CD4-positive, alpha-beta T cell treated with Interleukin-6 for 4 hours (primary cell): ENCODE data around the gene PNP.

Experiments
- DNase-seq: peaks from one replicate; pipeline ENCODE4 v3.0.0-alpha.2; 2020; ENCODE audit warnings: mixed read lengths

The PNP gene

GRCh38 chr14:20455355-20456300 lies 13.6 kb upstream of the PNP start:
- peak; percentile 78 for DNase-seq

DNA sequence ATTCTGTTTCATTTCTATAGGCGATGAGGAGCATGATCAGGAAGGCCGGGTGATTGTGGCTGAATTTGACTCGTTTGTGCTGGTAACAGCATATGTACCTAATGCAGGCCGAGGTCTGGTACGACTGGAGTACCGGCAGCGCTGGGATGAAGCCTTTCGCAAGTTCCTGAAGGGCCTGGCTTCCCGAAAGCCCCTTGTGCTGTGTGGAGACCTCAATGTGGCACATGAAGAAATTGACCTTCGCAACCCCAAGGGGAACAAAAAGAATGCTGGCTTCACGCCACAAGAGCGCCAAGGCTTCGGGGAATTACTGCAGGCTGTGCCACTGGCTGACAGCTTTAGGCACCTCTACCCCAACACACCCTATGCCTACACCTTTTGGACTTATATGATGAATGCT lies 12.2 kb upstream of the PNP start:
- no peak for DNase-seq

- DNase-seq, result no peak
Measured at GRCh38 chr14:20458031-20458789, 11.0 kb upstream of the PNP start.

DNA sequence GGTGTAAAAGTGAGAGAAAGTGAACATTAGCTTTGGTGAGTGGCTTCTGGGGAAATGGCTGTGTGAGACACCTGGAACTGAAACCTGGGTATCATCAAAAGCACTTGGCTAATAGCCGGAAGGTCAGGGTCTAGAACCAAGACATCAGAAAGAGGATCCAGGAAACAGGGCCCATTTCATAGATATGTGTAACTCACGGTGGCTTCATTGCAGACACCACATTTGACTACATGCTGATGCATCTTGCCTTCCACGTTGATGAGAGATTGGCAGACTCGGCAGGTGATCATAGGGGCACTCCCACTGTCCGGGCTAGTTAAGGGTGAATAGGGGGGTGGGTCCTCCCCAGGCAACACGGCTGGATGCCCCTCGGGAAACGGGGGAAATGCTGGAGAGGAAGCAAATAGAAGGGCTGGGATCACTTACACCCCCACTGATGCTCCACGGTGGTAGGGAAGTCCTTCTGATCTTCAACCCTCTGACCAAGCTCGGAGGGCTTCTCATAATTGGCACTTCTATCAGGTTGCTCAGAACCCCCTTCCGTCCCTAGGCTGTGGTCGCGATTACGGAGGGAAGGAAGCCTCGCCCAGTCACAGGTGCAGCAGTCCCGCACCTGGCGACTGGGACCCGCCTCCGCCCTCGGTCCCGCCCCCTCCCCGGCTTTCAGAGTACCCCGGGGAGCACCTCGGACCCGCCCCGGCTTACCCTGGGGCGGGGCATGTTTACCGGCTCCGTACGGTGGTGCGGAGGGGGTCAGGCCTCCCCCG lies 8.6 kb upstream of the PNP start:
- peak; percentile 75 for DNase-seq

DNA sequence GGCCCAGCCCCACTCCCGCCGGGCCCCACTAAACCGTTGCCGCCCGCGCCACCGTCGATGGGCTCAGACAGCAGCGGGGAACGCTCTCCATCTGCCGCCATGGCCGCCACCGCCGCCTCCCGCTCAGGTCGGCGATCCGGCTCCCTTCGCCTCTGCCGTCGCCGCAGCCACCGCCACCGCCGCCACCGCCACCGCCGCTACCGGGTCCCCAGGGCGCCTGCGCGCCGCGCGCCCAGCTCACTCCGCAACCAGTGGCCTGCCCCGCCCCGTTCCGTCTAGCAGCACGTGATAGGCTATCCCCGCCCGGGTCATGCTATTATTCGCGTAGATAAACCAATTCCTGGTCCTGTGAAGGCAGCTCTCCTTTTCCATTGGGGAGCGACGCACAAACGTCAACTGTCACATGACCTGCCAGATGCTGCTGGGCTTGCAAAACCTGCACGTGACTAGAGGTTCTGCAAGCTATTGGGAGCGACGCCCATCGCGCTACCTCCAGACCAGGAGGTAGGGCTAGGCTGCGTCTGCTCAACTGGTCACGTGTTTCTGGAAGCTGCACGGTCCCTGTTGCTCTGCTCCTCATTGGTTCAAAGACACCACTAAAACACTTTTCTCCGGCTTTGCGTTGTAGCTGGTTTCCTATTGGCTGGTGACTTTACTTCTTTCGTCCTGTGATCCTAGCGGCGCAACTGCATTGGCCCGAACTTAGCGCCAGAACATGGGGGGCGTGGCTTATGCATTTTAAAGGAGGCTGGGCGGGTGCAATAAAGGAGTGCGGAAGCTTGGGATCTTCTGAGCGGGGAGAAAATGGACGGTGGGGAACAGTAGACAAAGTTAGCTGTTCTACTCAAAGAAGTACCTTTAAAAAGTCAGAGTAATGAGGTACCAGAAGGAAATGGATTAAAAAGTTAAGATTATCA lies 7.7 kb upstream of the PNP start, which contains the start of gene PIP4P1:
Gene PIP4P1 (minus strand): TSS at position 210 of the 917 bp plus-strand sequence. CDS start 109 bp downstream, at position 101.
- DNase-seq, result peak; percentile 99

- DNase-seq, result no peak
Measured at GRCh38 chr14:20468764-20469241, 403 bp upstream of the PNP start.

DNA sequence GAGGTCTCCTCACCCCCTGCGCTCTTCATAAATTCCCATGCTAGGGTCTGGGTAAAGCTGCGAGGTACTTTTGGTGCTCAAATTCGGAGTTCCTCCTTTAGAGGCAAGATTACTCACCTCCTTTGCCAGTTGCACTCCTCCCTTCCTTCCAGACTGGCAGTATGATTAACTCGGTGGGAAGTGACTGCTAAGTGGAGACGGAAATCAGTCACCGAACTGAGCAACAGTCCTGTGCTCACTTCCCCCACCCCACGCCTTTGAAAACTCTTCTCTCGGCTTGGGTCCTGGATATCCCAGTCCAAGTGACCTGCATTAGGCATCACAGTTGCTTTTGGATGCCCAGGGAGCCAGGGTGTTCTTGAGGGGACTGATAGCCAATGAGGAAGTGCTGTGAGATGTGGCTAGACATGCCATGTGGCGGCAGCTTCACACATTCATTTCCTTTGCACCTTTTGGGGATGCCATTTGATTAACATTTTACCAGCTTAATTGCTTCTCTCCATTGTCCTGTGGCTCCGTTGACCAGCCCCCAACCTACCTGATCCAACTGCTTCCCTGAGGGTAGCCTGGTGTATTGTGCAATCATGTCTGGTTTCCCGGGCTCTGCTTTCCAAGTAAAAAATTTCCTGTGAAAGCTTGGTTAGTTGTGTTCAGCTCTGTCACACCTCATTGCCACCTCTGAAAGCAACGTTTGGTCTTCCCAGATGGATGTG lies 840 bp downstream of the PNP start:
- DNase-seq, result peak; percentile 66

DNA sequence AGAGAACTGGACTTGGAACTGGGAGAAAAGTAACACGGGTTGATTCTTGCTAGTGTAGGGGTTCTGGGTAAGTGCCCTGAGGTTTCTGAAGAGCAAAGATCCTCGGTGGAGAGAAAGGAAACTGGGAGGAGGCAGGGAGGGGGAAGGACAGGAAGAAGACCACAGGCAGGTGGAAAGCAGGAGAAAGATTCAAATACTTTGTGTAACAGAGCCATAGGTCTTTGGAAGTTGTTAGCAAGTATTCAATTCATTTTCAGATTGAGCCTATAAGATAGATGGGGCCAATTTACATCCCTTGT lies 1.3 kb downstream of the PNP start:
- DNase-seq, result no peak

- no peak for DNase-seq
Measured at GRCh38 chr14:20472536-20473169, 3.4 kb downstream of the PNP start.

GRCh38 chr14:20476776-20477175 lies 7.6 kb downstream of the PNP start:
- DNase-seq, result no peak

GRCh38 chr14:20477211-20477876 lies 8.1 kb downstream of the PNP start:
- DNase-seq, result peak; percentile 61

DNA sequence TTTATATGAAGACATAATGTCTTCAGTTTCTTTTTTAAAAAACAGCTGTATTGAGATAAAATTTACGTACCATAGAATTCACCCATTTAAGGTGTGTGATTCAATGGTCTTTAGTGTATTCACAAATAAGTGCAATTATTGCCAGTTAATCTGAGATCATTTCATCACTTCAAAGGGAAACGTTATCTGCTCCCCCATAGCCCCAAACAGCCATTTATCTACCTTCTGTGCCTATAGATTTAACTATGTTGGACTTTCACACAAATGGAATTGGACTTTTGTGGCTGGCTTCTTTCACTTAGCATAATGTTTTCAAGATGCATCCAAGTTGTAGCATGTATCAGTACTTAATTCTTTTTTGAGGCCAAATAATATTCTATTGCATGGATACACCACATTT lies 9.7 kb downstream of the PNP start:
- DNase-seq, result no peak

DNA sequence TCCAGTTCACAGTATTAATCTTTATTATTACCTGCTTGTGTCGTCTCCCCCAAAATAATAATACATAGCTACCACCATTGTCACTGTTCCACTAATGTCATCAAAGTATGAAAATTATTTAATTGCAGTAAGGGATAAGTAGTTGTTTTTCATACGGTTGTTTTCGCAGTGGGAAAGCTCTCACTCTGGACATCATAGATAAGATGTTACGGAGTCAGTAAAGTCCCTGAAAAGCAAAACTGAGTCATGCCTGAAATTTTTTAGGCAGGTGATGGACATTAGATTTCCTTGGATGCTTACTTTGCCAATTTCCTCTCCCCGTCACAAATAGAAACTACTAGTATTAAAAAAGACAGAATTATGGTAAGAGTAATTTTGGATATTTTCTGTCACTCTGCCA lies 13.2 kb downstream of the PNP start:
- no peak for DNase-seq

GRCh38 chr14:20485900-20486299 lies 16.7 kb downstream of the PNP start:
- DNase-seq, result no peak

DNA sequence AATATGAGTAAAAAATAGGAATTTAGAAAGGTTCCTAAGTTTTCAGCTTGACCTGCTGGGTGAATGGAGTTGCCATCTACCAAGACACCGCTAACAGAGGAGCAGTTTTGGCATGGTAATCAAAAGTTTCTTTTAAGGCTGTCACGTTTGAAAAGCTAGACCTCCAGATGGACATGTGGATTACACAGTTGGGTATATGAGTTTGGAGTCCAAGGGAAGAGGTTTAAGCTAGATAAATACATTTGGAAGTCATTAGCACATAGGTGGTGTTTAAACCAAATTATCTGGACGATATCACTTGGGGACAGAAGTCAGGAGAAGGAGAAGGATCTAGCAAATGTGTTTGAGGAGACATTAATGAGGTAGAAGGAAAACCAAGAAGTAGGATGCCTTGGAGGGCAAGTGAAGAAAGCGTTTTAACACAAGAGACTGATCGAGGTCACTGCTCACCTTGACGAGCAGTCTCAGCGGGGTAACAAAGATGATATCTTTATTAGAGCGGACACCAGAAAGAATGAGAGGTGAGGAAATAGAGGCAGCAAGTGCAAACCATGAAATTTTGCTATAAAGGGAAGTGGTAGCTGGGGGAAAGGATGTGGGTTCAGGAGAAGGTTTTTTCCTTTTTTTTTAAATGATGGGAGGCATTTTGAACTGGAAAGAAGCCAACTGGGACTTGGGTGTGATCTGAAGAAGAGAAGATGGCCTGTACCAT lies 17.6 kb downstream of the PNP start:
- no peak for DNase-seq

- no peak for DNase-seq
Measured at GRCh38 chr14:20487396-20487725, 18.2 kb downstream of the PNP start.

DNA sequence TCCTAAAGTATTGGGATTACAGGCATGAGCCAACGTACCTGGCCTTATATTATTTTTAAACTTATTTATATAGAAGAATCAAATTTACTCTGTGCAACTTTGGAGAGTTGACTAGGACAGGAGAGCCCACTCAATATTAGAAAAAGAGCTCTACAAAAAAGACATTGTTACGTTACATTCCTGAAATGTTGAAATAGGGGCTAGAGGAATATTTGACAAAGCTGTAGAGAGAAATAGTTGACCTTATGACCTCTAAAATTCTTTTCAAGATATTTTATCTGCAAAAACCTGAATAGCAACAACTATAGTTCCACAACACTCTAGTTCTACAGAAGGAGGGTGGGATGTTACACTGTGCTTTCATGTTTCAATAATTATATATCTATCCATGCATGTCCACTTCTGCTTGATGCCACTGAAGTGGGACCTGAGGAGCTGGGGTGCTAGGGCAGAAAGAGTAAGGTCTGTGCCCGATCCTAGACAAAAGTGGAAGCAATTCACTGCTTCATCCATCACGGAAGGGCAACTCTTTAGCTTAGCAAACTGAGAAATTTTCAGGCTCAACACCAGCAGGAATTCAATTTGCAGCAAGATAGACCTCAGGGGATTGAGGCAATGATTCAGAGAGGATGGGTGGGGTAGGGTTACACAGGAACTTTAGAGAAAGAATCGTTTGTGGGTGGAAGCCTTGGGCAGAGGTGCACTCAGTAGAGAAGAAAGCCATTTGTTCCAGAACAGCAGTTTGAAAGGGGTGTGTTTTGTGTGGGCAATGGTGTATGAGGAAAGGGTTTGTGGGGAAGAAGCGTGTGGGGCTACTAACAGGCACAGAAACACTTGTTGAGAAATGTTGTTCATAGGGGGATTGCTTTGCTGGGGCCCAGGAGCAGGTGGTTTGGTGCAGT lies 20.1 kb downstream of the PNP start:
- peak; percentile 47 for DNase-seq

DNA sequence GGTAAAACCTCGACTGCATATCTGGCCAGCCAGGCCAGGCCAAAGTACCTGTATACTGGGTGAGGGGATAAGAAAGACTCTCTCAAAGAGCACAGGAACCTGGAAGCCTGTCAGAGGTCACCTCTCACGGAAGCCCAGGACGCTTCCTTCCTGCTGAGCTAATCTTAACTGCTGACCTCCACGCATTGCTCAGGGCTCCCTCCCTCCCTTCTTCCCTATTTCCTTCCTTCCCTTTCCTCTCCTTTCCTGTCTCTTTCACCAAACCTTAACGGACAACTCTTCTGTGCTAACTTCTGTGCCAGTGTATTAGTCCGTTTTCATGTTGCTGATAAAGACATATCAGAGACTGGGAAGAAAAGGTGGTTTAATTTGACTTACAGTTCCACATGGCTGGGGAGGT lies 21.4 kb downstream of the PNP start:
- DNase-seq, result no peak

DNA sequence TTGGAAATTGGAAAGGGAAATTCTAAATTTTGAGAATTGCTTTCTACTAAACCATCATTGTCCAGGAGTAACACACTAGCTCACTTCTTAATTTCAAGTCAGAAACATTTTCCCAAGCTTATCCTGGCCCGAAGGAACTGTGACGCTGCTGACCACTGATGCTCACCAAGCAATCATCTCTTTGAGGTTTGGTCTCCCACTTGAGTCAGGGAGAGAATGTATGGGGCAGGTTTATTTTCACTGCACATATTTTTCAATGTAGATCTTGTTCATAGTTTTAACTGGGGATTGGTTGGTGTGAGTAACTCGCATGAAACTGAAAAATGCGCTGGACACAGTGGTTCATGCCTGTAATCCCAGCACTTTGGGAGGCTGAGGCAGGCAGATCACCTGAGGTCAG lies 23.3 kb downstream of the PNP start:
- no peak for DNase-seq
